VCaP (cell line): Measurements from ENCODE around the gene PSMB11.

Experiments
- H3K27ac ChIP-seq: fragments of 450-650 bp; 2 replicates; pipeline ENCODE4 v1.5.1; 2017
- CTCF ChIP-seq: fragments of 450-650 bp; conservative IDR thresholded peaks from 2 replicates; pipeline ENCODE4 v1.5.1; 2017; ENCODE audit warnings: mild to moderate bottlenecking, moderate library complexity

PSMB11 gene

DNA sequence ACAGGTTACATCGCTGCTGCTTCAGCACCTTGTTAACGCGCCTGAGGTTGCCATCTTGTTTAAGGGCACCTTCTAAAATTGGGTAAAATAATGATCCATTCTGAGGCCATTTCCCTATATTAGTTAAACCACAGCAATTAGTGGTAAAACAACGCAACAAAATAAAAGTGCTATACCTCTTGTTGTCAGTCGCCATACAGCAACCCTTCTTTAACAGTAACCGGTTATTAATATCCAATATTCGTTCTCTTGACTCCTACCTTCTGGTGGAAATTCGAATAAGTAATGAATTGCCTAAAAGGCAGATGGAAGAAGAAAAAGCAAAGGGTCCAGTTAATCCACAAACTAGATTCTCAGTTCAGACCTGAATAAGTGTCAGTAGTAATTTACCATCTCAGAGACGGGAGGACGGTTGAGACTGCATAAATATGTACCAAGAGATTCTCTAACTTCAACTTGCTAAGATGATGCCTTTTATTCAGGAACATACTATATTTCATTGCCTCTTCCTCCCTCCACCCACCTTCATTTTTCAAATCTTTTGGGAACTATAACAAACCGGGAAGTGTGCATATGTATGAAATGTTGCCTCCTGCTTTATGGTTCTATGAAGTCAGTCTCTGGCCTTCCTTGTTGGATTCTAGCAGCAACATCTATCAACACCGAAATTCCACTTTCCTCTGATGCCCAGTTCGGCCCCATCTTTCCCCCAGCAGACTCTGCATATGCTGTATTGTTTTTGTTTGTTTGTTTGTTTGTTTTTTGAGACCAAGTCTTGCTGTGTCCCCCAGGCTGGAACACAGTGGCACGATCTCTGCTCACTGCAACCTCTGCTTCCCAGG, 6.5 kb upstream of the PSMB11 start:
- TF ChIP-seq CTCF: no peak
- peak overlapping the region; percentile 92 for H3K27ac ChIP-seq

DNA sequence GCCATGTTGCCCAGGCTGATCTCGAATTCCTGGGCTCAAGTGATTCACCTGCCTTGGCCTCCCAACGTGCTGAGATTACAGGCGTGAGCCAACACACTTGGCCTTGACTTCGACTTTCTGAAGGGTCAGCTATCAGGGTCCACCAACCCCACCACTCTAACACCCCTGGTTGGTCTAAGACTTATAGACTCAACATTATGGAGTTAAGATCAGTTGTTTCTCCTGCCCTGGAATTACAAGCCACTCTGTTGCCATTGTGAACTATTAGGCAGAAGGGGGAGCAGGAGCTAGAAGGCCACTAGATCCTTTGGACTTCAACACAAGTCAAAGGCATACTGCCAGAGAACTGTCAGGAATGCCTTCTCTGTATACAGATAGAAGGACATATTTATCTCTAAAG, 1.9 kb upstream of the PSMB11 start:
- no peak overlapping the region for H3K27ac ChIP-seq
- TF ChIP-seq CTCF: no peak

- no peak for TF ChIP-seq CTCF
- H3K27ac ChIP-seq: no peak overlapping the region
Measured at GRCh38 chr14:23041729-23042128, 283 bp upstream of the PSMB11 start.

- H3K27ac ChIP-seq: no peak overlapping the region
- TF ChIP-seq CTCF: no peak
Measured at GRCh38 chr14:23043145-23043544, 1.1 kb downstream of the PSMB11 start.

GRCh38 chr14:23043754-23044153, 1.7 kb downstream of the PSMB11 start:
- H3K27ac ChIP-seq: no peak overlapping the region
- TF ChIP-seq CTCF: no peak

- TF ChIP-seq CTCF: no peak
- H3K27ac ChIP-seq: no peak overlapping the region
Measured at GRCh38 chr14:23044840-23045239, 2.8 kb downstream of the PSMB11 start.

DNA sequence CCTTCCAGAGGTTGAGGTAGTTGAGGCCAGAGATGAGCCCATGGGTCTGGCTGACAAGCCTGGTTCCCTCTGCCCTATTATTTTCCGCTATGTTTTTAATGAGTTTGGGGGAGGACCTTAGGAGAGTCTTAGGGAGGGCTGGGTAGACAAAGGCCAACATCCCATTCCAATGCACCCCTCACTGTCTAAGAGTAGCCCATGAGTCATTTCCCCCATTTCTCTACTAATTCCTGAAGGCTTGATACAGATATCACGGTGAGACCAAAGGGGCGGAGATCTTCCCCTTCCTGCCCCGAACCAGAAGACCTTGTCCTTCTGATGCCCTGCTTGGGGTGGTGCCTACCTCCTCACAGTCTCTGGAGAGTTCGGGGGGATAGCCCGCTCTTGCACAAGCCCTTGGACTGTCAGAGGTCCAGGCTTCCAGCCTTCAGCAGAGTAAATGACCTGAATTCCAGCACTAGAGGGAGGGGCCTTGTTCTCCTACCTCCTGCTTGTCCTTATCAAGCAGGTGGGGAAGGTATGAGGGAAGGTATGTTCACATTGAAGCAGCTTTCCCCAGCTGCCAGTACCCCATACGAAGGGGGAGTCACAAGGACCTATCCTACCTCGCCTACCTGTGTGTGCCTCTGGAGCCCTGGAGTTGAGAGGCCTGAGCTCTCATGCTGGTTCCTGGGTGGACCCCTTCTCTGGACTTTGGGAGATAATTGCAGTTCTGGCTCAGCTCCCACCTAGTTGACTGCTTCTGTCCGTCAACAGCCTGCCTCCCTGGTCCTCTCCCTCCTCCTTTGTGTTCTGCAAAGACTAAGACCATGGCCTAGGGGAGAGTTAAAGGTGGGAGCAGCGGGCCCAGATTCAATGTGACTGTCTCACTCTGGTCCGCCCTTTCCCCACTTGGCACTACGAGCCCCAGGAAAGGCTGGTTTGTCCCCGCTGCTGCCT, 3.7 kb downstream of the PSMB11 start:
- H3K27ac ChIP-seq: no peak overlapping the region
- TF ChIP-seq CTCF: no peak
